ENCODE data around the gene RIC1.

GRCh38 chr9:5630081-5630507 is 1.2 kb downstream of the RIC1 start:
- no peak for TF ChIP-seq EZH2 (IDR thresholded peaks at IDR 0.05)
- no peak; the same call in 1 of the 2 replicates for TF ChIP-seq POLR2AphosphoS5 (IDR thresholded peaks at IDR 0.05; ENCODE audit: borderline replicate concordance, low read depth, low read length)
